ENCODE data around the gene SDK1. TPM values are rescaled to one million over a fixed set of nuclear protein-coding genes. Genes with fewer than 3 reads are reported as not detected.

SDK1 gene
- total RNA-seq, 1 donor from 2014 or later, result 37.6 TPM

DNA sequence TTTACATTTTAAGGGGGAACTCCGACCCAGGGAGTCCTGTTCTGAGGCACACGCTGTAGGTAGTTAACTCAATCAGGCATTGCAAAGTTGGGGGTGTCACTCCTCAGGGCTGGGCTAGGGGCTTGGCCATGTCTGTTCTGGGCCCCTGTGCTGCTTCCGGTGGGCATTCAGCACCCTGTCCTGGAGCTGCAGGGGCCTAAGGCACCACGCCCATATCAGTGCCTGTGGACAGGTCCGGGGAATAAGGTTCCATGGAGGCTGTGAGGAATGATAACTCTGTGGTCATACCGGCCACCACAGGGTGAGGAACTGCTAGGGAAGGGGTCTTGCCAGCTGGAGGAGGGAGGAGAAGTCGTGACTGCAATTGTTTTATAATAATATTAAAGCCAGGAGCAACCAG is 842.0 kb downstream of the SDK1 start:
- H3K36me3 Mint-ChIP-seq (ENCODE audit: insufficient read depth), result peaks cover 3% of the 10 kb centered on the region
- TF ChIP-seq, protein P1, sequence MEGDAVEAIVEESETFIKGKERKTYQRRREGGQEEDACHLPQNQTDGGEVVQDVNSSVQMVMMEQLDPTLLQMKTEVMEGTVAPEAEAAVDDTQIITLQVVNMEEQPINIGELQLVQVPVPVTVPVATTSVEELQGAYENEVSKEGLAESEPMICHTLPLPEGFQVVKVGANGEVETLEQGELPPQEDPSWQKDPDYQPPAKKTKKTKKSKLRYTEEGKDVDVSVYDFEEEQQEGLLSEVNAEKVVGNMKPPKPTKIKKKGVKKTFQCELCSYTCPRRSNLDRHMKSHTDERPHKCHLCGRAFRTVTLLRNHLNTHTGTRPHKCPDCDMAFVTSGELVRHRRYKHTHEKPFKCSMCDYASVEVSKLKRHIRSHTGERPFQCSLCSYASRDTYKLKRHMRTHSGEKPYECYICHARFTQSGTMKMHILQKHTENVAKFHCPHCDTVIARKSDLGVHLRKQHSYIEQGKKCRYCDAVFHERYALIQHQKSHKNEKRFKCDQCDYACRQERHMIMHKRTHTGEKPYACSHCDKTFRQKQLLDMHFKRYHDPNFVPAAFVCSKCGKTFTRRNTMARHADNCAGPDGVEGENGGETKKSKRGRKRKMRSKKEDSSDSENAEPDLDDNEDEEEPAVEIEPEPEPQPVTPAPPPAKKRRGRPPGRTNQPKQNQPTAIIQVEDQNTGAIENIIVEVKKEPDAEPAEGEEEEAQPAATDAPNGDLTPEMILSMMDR (IDR thresholded peaks at IDR 0.05; ENCODE audit: unreplicated experiment), result no peak
- no peaks in the 10 kb centered on the region for H3K27me3 Mint-ChIP-seq
- DNase-seq (ENCODE audit: low spot score, unreplicated experiment), result no peak
- no peaks in the 10 kb centered on the region for H3K9me3 Mint-ChIP-seq (ENCODE audit: low read depth)
- no peak overlapping the region for H3K27ac Mint-ChIP-seq
- no peak overlapping the region for H3K4me3 Mint-ChIP-seq (ENCODE audit: low read depth)
- peaks cover 11% of the 10 kb centered on the region for H3K4me1 Mint-ChIP-seq (ENCODE audit: low read depth)

DNA sequence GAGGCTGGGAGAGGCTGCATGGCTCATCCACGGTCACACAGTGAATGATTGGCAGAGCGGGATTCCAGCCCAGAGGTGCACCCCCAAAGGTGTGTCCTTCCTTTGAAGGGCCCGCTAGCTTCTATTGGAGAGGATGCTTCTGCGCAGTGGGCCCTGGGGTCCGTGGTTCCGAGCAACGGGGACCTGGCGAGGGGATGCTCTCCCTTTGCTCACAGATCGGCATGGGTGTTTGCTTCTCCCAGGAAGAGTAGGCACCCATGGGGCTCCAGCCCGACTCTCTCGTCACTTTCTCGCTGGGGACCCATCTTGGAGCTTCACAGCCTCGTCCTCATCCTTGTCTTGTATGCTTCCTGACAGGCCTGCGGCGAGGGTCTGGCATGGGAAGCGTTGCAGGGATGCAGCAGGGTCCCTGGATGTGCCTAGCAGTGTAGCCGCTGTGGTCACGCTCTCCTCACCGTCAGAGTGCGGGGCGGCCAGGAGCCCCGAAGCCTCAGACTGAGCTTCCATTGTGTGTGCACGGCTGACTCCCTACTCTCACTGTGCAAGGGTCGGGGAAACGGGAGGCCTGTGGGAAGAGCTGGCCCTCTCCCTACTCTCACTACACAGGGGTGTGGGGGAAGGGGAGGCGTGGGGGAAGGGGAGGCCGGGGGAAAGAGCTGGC is 842.6 kb downstream of the SDK1 start:
- DNase-seq (ENCODE audit: low spot score, unreplicated experiment), result no peak
- Mint-ChIP-seq H3K27ac (no peak overlapping the region), H3K9me3 (ENCODE audit: low read depth) (no peaks in the 10 kb centered on the region), H3K27me3 (no peaks in the 10 kb centered on the region), H3K36me3 (ENCODE audit: insufficient read depth) (peaks cover 3% of the 10 kb centered on the region), H3K4me1 (ENCODE audit: low read depth) (peaks cover 14% of the 10 kb centered on the region), H3K4me3 (ENCODE audit: low read depth) (no peak overlapping the region)
- TF ChIP-seq, protein P1 (IDR thresholded peaks at IDR 0.05; ENCODE audit: unreplicated experiment), result no peak

DNA sequence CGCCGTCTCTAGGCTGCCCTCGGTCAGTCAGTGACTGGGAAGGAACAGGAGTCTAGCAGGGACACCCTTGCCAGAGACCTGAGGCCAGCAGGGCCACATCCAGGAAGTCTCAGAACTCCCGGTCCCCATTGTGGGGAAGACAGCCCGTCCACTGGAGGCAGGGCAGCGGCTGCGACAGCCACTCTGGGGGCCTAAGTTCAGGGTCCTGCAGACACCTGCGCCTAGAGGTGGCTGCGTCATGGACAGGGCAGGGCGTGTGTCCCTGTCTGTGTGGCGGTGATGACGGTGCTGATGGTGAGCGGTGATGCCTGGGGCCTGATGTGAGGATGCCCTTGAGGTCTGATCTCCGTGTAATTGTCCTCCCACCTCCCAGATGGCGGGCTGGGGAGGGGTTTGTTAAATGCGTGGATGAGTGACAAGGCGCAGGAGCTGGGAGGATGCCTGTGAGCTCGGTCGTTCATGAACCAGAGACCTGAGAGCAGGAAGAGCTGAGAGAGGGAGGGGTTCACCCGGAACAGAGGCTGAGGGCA is 843.2 kb downstream of the SDK1 start:
- H3K9me3 Mint-ChIP-seq (ENCODE audit: low read depth), result no peaks in the 10 kb centered on the region
- peaks cover 3% of the 10 kb centered on the region for H3K36me3 Mint-ChIP-seq (ENCODE audit: insufficient read depth)
- H3K4me1 Mint-ChIP-seq (ENCODE audit: low read depth), result peaks cover 14% of the 10 kb centered on the region
- TF ChIP-seq, protein P1 (IDR thresholded peaks at IDR 0.05; ENCODE audit: unreplicated experiment), result no peak
- DNase-seq (ENCODE audit: low spot score, unreplicated experiment), result no peak
- H3K27ac Mint-ChIP-seq, result peak overlapping the region; percentile 67
- H3K27me3 Mint-ChIP-seq, result no peaks in the 10 kb centered on the region
- H3K4me3 Mint-ChIP-seq (ENCODE audit: low read depth), result no peak overlapping the region

DNA sequence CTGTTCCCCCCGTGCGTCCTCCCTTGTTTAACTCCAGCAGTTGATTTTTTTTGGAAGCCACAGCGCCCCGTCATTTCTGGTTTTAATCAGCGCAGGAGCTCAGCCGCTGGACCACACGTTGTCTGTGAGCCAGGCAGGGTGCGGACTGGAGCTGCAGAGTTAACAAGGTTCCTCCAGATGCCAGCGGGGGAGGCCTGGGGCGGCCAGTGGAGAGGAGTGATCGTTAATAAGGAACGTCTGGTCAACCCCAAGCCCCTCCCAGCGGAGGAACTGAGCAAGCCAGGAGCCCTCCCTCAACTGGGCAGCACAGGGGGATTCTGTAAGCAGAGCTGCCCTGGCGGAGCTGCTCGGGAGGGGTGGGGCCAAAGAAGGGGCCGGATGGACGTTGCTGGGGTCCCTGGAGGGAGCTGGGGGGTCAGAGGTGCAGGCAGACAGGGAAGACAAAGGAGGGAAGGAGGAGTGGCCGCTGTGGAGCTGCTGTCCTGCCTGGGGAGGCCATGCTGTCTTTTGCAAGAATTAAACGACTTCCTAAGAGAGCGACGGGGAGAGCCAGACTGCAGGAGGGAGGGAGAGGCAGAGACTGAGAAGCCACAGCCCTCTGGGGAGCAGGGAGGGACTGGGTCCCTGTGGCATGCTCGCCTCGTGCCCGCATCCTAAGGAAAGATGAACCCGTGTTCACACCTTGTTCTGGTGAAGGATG is 843.9 kb downstream of the SDK1 start:
- H3K27ac Mint-ChIP-seq, result peak overlapping the region; percentile 59
- H3K4me3 Mint-ChIP-seq (ENCODE audit: low read depth), result no peak overlapping the region
- H3K9me3 Mint-ChIP-seq (ENCODE audit: low read depth), result no peaks in the 10 kb centered on the region
- peaks cover 14% of the 10 kb centered on the region for H3K4me1 Mint-ChIP-seq (ENCODE audit: low read depth)
- TF ChIP-seq, protein P1 (IDR thresholded peaks at IDR 0.05; ENCODE audit: unreplicated experiment), result no peak
- no peak for DNase-seq (ENCODE audit: low spot score, unreplicated experiment)
- peaks cover 3% of the 10 kb centered on the region for H3K36me3 Mint-ChIP-seq (ENCODE audit: insufficient read depth)
- no peaks in the 10 kb centered on the region for H3K27me3 Mint-ChIP-seq

DNA sequence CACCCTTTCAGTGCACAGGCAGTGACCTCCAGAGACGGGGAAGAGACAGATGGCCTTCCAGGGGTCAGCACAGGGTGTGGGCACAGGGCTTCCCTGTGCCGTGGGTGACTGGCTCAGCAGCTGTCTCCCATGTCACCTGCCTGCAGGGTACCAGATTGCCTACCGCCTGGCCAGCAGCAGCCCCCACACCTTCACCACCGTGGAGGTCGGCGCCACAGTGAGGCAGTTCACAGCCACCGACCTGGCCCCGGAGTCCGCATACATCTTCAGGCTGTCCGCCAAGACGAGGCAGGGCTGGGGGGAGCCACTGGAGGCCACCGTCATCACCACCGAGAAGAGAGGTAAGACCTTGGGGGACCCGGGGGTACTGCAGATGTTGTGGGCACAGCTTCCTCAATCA is 844.5 kb downstream of the SDK1 start:
- peaks cover 3% of the 10 kb centered on the region for H3K36me3 Mint-ChIP-seq (ENCODE audit: insufficient read depth)
- H3K27me3 Mint-ChIP-seq, result no peaks in the 10 kb centered on the region
- H3K4me1 Mint-ChIP-seq (ENCODE audit: low read depth), result peaks cover 14% of the 10 kb centered on the region
- H3K4me3 Mint-ChIP-seq (ENCODE audit: low read depth), result no peak overlapping the region
- DNase-seq (ENCODE audit: low spot score, unreplicated experiment), result no peak
- no peaks in the 10 kb centered on the region for H3K9me3 Mint-ChIP-seq (ENCODE audit: low read depth)
- no peak overlapping the region for H3K27ac Mint-ChIP-seq
- TF ChIP-seq, protein P1 (IDR thresholded peaks at IDR 0.05; ENCODE audit: unreplicated experiment), result no peak
